Testis (tissue), 3 donors: ENCODE data around the gene VANGL2. TPM values are rescaled to one million over a fixed set of nuclear protein-coding genes. Genes with fewer than 3 reads are reported as not detected.
"Not testable (repeated sequence)": the region's sequence is repeated elsewhere in the genome, so short reads cannot be mapped to it uniquely, and the experiment has no call there.

ENCODE experiments used
- DNase-seq: peaks from one replicate; pipeline ENCODE4 v3.0.0-alpha.2; 2019
- H3K27ac ChIP-seq, 2 donors: fragments of 200-600 bp; sonication (generic); one replicate each; pipeline ENCODE4 v1.5.1; 2019
- H3K27me3 ChIP-seq: fragments of 200-600 bp; sonication (generic); one replicate; pipeline ENCODE4 v1.5.1; 2019
- H3K36me3 ChIP-seq: fragments of 200-600 bp; sonication (generic); one replicate; pipeline ENCODE4 v1.5.1; 2017; ENCODE audit warnings: low read depth; ENCODE audit errors: missing control alignments
- H3K4me1 ChIP-seq: fragments of 200-600 bp; sonication (generic); one replicate; pipeline ENCODE4 v1.5.1; 2019
- H3K4me3 ChIP-seq, 2 donors: fragments of 200-600 bp; sonication (generic); one replicate each; pipeline ENCODE4 v1.5.1; 2017 to 2019
- H3K9me3 ChIP-seq: fragments of 200-600 bp; sonication (generic); one replicate; pipeline ENCODE4 v1.5.1; 2017
- CTCF ChIP-seq, 3 experiments: fragments of 450-650 bp in 2 of 3; fragments of 200-600 bp in 1 of 3; sonication (generic) in 1 of 3; IDR thresholded peaks; one replicate each; pipeline ENCODE4 v1.5.1; 2016 to 2019; ENCODE audit warnings: antibody characterized with exemption in 3 of 3, mild to moderate bottlenecking in 2 of 3, moderate library complexity in 1 of 3
- POLR2A ChIP-seq: fragments of 450-650 bp; IDR thresholded peaks from one replicate; pipeline ENCODE4 v1.6.1; 2017; ENCODE audit warnings: antibody characterized with exemption, mild to moderate bottlenecking, moderate library complexity
- WGBS, 2 donors: methylation state at CpG; one replicate each; pipeline ENCODE4 v1.1.5; 2018; 5-methylcytosine and 5-hydroxymethylcytosine counted together
- intact Hi-C: fragments of 100-400 bp; cut with DNase I; formaldehyde crosslinking; loops from one replicate; pipeline ENCODE4 v1.15.1; 2023; ENCODE audit warnings: low total_unique reads
- polyA plus RNA-seq: library from polyadenylated mRNA; stranded (reverse); fragments of 350-450 nt; fragmentation: Illumina TruSeq; extraction: RNeasy Lipid Tissue Mini Kit (QIAGEN cat#74804); gene quantifications from one replicate; pipeline ENCODE4 v1.2.3, GENCODE V29; 2014; ENCODE audit warnings: low read depth, low replicate concordance; ENCODE audit not compliant: insufficient read depth
- total RNA-seq, 2 donors: library from RNA; depleted of rRNA; stranded (reverse); fragments of >200 nt; gene quantifications; one replicate each; pipeline ENCODE4 v1.2.3, GENCODE V29; 2016

Gene VANGL2
- total and polyA plus RNA-seq, 3 donors from 2014 or later, result 3.6 to 5.9 (median 3.8) TPM

- 43 to 51% methylated on average over 5 of the region's 5 CpGs for WGBS, 2 donors
- TF ChIP-seq CTCF (IDR thresholded peaks at IDR 0.05) (peak; percentile 68 to 89 (median 86)), POLR2A (no peak)
- Histone ChIP-seq H3K4me3 (no peak overlapping the region), H3K9me3 (no peaks in the 10 kb centered on the region), H3K4me1 (peaks cover 18% of the 10 kb centered on the region), H3K36me3 (no peaks in the 10 kb centered on the region), H3K27ac (no peak overlapping the region), H3K27me3 (no peaks in the 10 kb centered on the region)
- intact Hi-C loops, result no loop called here
- DNase-seq, result peak; percentile 33
These were observed 23.7 kb upstream of the VANGL2 start for GRCh38 chr1:160376525-160377131.

- Histone ChIP-seq H3K9me3 (no peaks in the 10 kb centered on the region), H3K36me3 (no peaks in the 10 kb centered on the region), H3K27me3 (no peaks in the 10 kb centered on the region), H3K27ac (no peak overlapping the region), H3K4me1 (peaks cover 18% of the 10 kb centered on the region), H3K4me3 (no peak overlapping the region)
- no peak for TF ChIP-seq CTCF (IDR thresholded peaks at IDR 0.05)
- no peak for TF ChIP-seq POLR2A
- intact Hi-C loops, result no loop called here
- no peak for DNase-seq
- WGBS, 2 donors, result 84% methylated on average over 7 of the region's 7 CpGs
These were observed 22.7 kb upstream of the VANGL2 start for GRCh38 chr1:160377585-160378206.

- H3K9me3 ChIP-seq, intact Hi-C loops, H3K4me3 ChIP-seq, H3K4me1 ChIP-seq, DNase-seq, H3K27ac ChIP-seq, H3K36me3 ChIP-seq, H3K27me3 ChIP-seq: not testable (repeated sequence)
- 90 to 100% methylated on average over 2 of the region's 2 CpGs for WGBS, 2 donors
These were observed 15.6 kb upstream of the VANGL2 start for GRCh38 chr1:160384812-160385211.

- H3K4me1 ChIP-seq, H3K9me3 ChIP-seq, DNase-seq, H3K36me3 ChIP-seq, H3K27ac ChIP-seq, H3K4me3 ChIP-seq, intact Hi-C loops, H3K27me3 ChIP-seq: not testable (repeated sequence)
- 75 to 76% methylated on average over 4 of the region's 4 CpGs for WGBS, 2 donors
These were observed 12.0 kb upstream of the VANGL2 start for GRCh38 chr1:160388406-160388805.

- H3K27ac ChIP-seq, result no peak overlapping the region
- no peaks in the 10 kb centered on the region for H3K9me3 ChIP-seq
- TF ChIP-seq POLR2A, result no peak
- no peak for TF ChIP-seq CTCF (IDR thresholded peaks at IDR 0.05)
- no peak for DNase-seq
- no peaks in the 10 kb centered on the region for H3K36me3 ChIP-seq
- H3K27me3 ChIP-seq, result no peaks in the 10 kb centered on the region
- H3K4me3 ChIP-seq, result no peak overlapping the region
- intact Hi-C loops, result no loop called here
- no peaks in the 10 kb centered on the region for H3K4me1 ChIP-seq
- 88 to 93% methylated on average over 8 of the region's 8 CpGs for WGBS, 2 donors
These were observed 5.7 kb upstream of the VANGL2 start for GRCh38 chr1:160394673-160395072.

- DNase-seq, result no peak
- 50 to 68% methylated on average over 1 of the region's 1 CpG for WGBS, 2 donors
- TF ChIP-seq POLR2A, result no peak
- TF ChIP-seq CTCF (IDR thresholded peaks at IDR 0.05), result no peak
- H3K4me3 ChIP-seq, result no peak overlapping the region
- intact Hi-C loops, result no loop called here
- H3K4me1 ChIP-seq, result peaks cover 11% of the 10 kb centered on the region
- H3K9me3 ChIP-seq, result no peaks in the 10 kb centered on the region
- no peaks in the 10 kb centered on the region for H3K27me3 ChIP-seq
- no peaks in the 10 kb centered on the region for H3K36me3 ChIP-seq
- no peak overlapping the region for H3K27ac ChIP-seq
These were observed 2.7 kb upstream of the VANGL2 start for GRCh38 chr1:160397651-160398050.
